Testis (tissue), 3 donors: ENCODE data around the gene TFAP2A. TPM values are rescaled to one million over a fixed set of nuclear protein-coding genes. Genes with fewer than 3 reads are reported as not detected.

Source experiments
- DNase-seq: peaks from one replicate; pipeline ENCODE4 v3.0.0-alpha.2; 2019
- H3K27ac ChIP-seq, 2 donors: fragments of 200-600 bp; sonication (generic); one replicate each; pipeline ENCODE4 v1.5.1; 2019
- H3K27me3 ChIP-seq: fragments of 200-600 bp; sonication (generic); one replicate; pipeline ENCODE4 v1.5.1; 2019
- H3K36me3 ChIP-seq: fragments of 200-600 bp; sonication (generic); one replicate; pipeline ENCODE4 v1.5.1; 2017; ENCODE audit warnings: low read depth; ENCODE audit errors: missing control alignments
- H3K4me1 ChIP-seq: fragments of 200-600 bp; sonication (generic); one replicate; pipeline ENCODE4 v1.5.1; 2019
- H3K4me3 ChIP-seq, 2 donors: fragments of 200-600 bp; sonication (generic); one replicate each; pipeline ENCODE4 v1.5.1; 2017 to 2019
- H3K9me3 ChIP-seq: fragments of 200-600 bp; sonication (generic); one replicate; pipeline ENCODE4 v1.5.1; 2017
- CTCF ChIP-seq, 3 experiments: fragments of 450-650 bp in 2 of 3; fragments of 200-600 bp in 1 of 3; sonication (generic) in 1 of 3; IDR thresholded peaks; one replicate each; pipeline ENCODE4 v1.5.1; 2016 to 2019; ENCODE audit warnings: antibody characterized with exemption in 3 of 3, mild to moderate bottlenecking in 2 of 3, moderate library complexity in 1 of 3
- POLR2A ChIP-seq: fragments of 450-650 bp; IDR thresholded peaks from one replicate; pipeline ENCODE4 v1.6.1; 2017; ENCODE audit warnings: antibody characterized with exemption, mild to moderate bottlenecking, moderate library complexity
- WGBS, 2 donors: methylation state at CpG; one replicate each; pipeline ENCODE4 v1.1.5; 2018; 5-methylcytosine and 5-hydroxymethylcytosine counted together
- intact Hi-C: fragments of 100-400 bp; cut with DNase I; formaldehyde crosslinking; loops from one replicate; pipeline ENCODE4 v1.15.1; 2023; ENCODE audit warnings: low total_unique reads
- polyA plus RNA-seq: library from polyadenylated mRNA; stranded (reverse); fragments of 350-450 nt; fragmentation: Illumina TruSeq; extraction: RNeasy Lipid Tissue Mini Kit (QIAGEN cat#74804); gene quantifications from one replicate; pipeline ENCODE4 v1.2.3, GENCODE V29; 2014; ENCODE audit warnings: low read depth, low replicate concordance; ENCODE audit not compliant: insufficient read depth
- total RNA-seq, 2 donors: library from RNA; depleted of rRNA; stranded (reverse); fragments of >200 nt; gene quantifications; one replicate each; pipeline ENCODE4 v1.2.3, GENCODE V29; 2016

TFAP2A gene
- total and polyA plus RNA-seq, 3 donors from 2014 or later = 2.7 to 4.8 (median 3.3) TPM

GRCh38 chr6:10385524-10386132 lies 29.2 kb downstream of the TFAP2A start:
- intact Hi-C loops = no loop called here
- Histone ChIP-seq H3K4me3 (no peak overlapping the region), H3K27ac (no peak overlapping the region), H3K9me3 (no peaks in the 10 kb centered on the region), H3K36me3 (no peaks in the 10 kb centered on the region), H3K4me1 (no peaks in the 10 kb centered on the region), H3K27me3 (peaks cover 5% of the 10 kb centered on the region)
- 3 to 4% methylated on average over 21 of the region's 21 CpGs for WGBS, 2 donors
- DNase-seq = no peak
- TF ChIP-seq CTCF (IDR thresholded peaks at IDR 0.05) (no peak), POLR2A (no peak)

GRCh38 chr6:10384610-10385523 lies 30.0 kb downstream of the TFAP2A start:
- no peaks in the 10 kb centered on the region for H3K9me3 ChIP-seq
- intact Hi-C loops = no loop called here
- TF ChIP-seq CTCF (IDR thresholded peaks at IDR 0.05) (no peak), POLR2A (no peak)
- no peak for DNase-seq
- H3K4me1 ChIP-seq = no peaks in the 10 kb centered on the region
- H3K36me3 ChIP-seq = no peaks in the 10 kb centered on the region
- 3% methylated on average over 44 to 64 of the region's 64 CpGs for WGBS, 2 donors
- peak overlapping the region; percentile 9 to 36 for H3K4me3 ChIP-seq
- peaks cover 5% of the 10 kb centered on the region for H3K27me3 ChIP-seq
- H3K27ac ChIP-seq = no peak overlapping the region

- DNase-seq = no peak
- no peaks in the 10 kb centered on the region for H3K9me3 ChIP-seq
- intact Hi-C loops = no loop called here
- no peak overlapping the region for H3K27ac ChIP-seq
- WGBS, 2 donors = 4 to 5% methylated on average over 9 of the region's 9 CpGs
- no peaks in the 10 kb centered on the region for H3K36me3 ChIP-seq
- H3K27me3 ChIP-seq = peaks cover 5% of the 10 kb centered on the region
- H3K4me1 ChIP-seq = no peaks in the 10 kb centered on the region
- H3K4me3 ChIP-seq = peak overlapping the region in 1 of 2 donors; percentile 36
- no peak for TF ChIP-seq POLR2A
- no peak for TF ChIP-seq CTCF (IDR thresholded peaks at IDR 0.05)
Observed at GRCh38 chr6:10384091-10384609, 30.7 kb downstream of the TFAP2A start.

GRCh38 chr6:10383331-10384090 lies 31.4 kb downstream of the TFAP2A start:
- no peak for DNase-seq
- H3K27ac ChIP-seq = no peak overlapping the region
- intact Hi-C loops = no loop called here
- WGBS, 2 donors = 2 to 3% methylated on average over 19 to 43 of the region's 48 CpGs
- peaks cover 5% of the 10 kb centered on the region for H3K27me3 ChIP-seq
- TF ChIP-seq POLR2A = no peak
- TF ChIP-seq CTCF (IDR thresholded peaks at IDR 0.05) = no peak
- H3K4me3 ChIP-seq = peak overlapping the region in 1 of 2 donors; percentile 15
- no peaks in the 10 kb centered on the region for H3K9me3 ChIP-seq
- no peaks in the 10 kb centered on the region for H3K36me3 ChIP-seq
- H3K4me1 ChIP-seq = no peaks in the 10 kb centered on the region
